ENCODE measurements around the gene CPNE4. TPM values are rescaled to one million over a fixed set of nuclear protein-coding genes. Genes with fewer than 3 reads are reported as not detected.

Gene CPNE4
- total RNA-seq, 4 donors from 2014 or later = not detected

DNA sequence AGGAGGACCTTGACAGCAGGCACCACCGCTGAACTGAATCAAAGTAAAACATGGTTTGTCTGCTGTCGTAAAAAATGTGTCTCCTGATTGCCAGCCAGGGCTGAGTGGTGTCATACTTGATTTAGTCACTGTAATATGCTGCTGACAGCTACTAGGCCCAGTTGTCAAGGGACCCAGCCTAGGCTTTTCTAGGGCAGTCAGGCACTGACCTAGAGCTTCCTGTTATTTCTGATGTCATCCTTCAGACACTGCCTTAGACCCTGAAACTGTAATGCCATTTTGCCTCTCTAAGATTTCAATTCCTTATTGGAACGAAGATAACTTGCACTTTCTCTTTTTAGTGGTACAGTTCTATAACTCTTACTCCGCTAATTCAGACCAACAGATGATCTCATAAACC, 529.4 kb downstream of the CPNE4 start:
- Histone ChIP-seq H3K27ac (no peak overlapping the region), H3K9me3 (no peaks in the 10 kb centered on the region), H3K36me3 (no peaks in the 10 kb centered on the region), H3K4me3 (no peak overlapping the region), H3K4me1 (peaks cover 18 to 20% of the 10 kb centered on the region in 2 donors), H3K27me3 (peaks cover 0 to 2% (median 0%) of the 10 kb centered on the region in 3 donors)
- no peak for ATAC-seq
- in situ Hi-C loops (cut with MboI; ENCODE audit: low sequenced_read_pairs in 4 of 4) (loop anchor here in 1 of 4 donors (10.0 kb wide), 1 partner anchor 481 kb away; the partner anchor contains the start of genes ASTE1 and NEK11), intact Hi-C loops (cut with DNase I; ENCODE audit: low total_unique reads) (no loop called here)
- TF ChIP-seq, protein P1, sequence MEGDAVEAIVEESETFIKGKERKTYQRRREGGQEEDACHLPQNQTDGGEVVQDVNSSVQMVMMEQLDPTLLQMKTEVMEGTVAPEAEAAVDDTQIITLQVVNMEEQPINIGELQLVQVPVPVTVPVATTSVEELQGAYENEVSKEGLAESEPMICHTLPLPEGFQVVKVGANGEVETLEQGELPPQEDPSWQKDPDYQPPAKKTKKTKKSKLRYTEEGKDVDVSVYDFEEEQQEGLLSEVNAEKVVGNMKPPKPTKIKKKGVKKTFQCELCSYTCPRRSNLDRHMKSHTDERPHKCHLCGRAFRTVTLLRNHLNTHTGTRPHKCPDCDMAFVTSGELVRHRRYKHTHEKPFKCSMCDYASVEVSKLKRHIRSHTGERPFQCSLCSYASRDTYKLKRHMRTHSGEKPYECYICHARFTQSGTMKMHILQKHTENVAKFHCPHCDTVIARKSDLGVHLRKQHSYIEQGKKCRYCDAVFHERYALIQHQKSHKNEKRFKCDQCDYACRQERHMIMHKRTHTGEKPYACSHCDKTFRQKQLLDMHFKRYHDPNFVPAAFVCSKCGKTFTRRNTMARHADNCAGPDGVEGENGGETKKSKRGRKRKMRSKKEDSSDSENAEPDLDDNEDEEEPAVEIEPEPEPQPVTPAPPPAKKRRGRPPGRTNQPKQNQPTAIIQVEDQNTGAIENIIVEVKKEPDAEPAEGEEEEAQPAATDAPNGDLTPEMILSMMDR (IDR thresholded peaks at IDR 0.05 in 4 of 5, conservative IDR thresholded peaks at IDR 0.05 in 1 of 5) = no peak
- no peak for TF ChIP-seq POLR2A (IDR thresholded peaks at IDR 0.05)
- DNase-seq = no peak

- Histone ChIP-seq H3K4me3 (peak overlapping the region; percentile 78 to 99 (median 84)), H3K36me3 (peaks cover 0 to 10% of the 10 kb centered on the region in 2 donors), H3K27ac (peak overlapping the region; percentile 79 to 87 (median 82)), H3K4me1 (peaks cover 18 to 20% of the 10 kb centered on the region in 2 donors), H3K27me3 (no peaks in the 10 kb centered on the region), H3K9me3 (no peaks in the 10 kb centered on the region)
- no peak for TF ChIP-seq POLR2A (IDR thresholded peaks at IDR 0.05)
- TF ChIP-seq, protein P1 (IDR thresholded peaks at IDR 0.05 in 4 of 5, conservative IDR thresholded peaks at IDR 0.05 in 1 of 5) = no peak
- DNase-seq (no peak), ATAC-seq (no peak)
- in situ Hi-C loops (cut with MboI; ENCODE audit: low sequenced_read_pairs in 4 of 4) = loop anchor here in 1 of 4 donors (10.0 kb wide), 1 partner anchor 478 kb away; the partner anchor contains the start of genes ASTE1 and NEK11
- intact Hi-C loops (cut with DNase I; ENCODE audit: low total_unique reads) = loop anchor here (2.0 to 5.0 kb wide), 2 partner anchors 122 to 476 kb away; partner anchors contain the start of genes ASTE1, NEK11 and NUDT16
These were observed 531.5 kb downstream of the CPNE4 start for GRCh38 chr3:131503320-131503635.

DNA sequence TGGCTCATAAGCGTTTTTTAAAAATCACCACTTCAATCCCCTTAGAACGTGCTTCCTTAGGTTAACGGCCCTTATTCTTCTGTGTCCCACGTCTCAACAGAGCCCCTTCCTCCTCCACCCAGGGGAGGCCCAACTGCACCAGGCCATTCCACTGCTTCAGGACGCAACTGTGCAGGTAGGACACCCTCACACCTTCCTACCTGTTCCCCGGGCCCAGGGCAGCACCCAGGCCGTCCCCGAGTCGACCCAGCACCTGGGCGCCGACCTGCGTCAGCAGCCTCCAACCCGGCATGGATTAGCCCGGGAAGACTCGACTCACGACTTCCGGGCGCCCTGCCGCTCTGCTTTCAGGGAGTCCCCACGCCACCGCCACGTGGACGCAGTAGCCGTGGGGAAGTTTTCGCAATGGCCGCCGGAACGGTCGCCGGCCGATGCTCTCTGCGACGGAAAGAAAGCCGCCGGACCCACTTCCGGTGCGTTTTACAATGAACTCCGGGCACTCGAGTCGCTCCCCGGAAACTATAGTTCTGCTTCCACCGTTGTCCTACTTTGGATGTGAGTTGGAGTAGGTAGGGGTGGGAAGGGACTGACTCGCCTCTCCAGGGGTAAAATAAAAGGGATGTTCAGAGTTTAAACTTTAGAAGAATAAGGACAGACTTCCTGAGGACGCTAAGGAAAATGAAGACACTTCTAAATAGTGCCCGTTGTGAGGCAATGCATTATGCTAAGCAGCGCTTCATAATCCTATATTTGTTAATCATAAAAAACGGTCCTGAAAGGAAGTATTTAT, 532.1 kb downstream of the CPNE4 start, which contains the start of gene MRPL3:
Gene MRPL3, minus strand, starts transcription at position 442 of the 790 bp plus-strand sequence. Its CDS starts 150 bp downstream, at position 292.
- Histone ChIP-seq H3K27ac (peak within 1 kb of the TSS; percentile 79 to 87 (median 82)), H3K9me3 (no peaks in the 10 kb centered on the region), H3K4me1 (peaks cover 18 to 20% of the 10 kb centered on the region in 2 donors), H3K36me3 (peaks cover 0 to 16% of the 10 kb centered on the region in 2 donors), H3K27me3 (no peaks in the 10 kb centered on the region), H3K4me3 (peak within 1 kb of the TSS; percentile 78 to 99 (median 84))
- peak in 1 of 2 donors; percentile 34 for TF ChIP-seq POLR2A (IDR thresholded peaks at IDR 0.05)
- TF ChIP-seq, protein P1 (IDR thresholded peaks at IDR 0.05 in 4 of 5, conservative IDR thresholded peaks at IDR 0.05 in 1 of 5) = no peak
- intact Hi-C loops (cut with DNase I; ENCODE audit: low total_unique reads) (loop anchor here (2.0 to 5.0 kb wide), 2 partner anchors 122 to 475 kb away; partner anchors contain the start of genes ASTE1, NEK11 and NUDT16), in situ Hi-C loops (cut with MboI; ENCODE audit: low sequenced_read_pairs in 4 of 4) (loop anchor here in 1 of 4 donors (10.0 kb wide), 1 partner anchor 478 kb away; the partner anchor contains the start of genes ASTE1 and NEK11)
- ATAC-seq (peak; percentile 97 to 99), DNase-seq (peak; percentile 65 to 83)

- in situ Hi-C loops (cut with MboI; ENCODE audit: low sequenced_read_pairs in 4 of 4) = loop anchor here in 1 of 4 donors (10.0 kb wide), 1 partner anchor 477 kb away; the partner anchor contains the start of genes ASTE1 and NEK11
- ATAC-seq (no peak), DNase-seq (no peak)
- intact Hi-C loops (cut with DNase I; ENCODE audit: low total_unique reads) = loop anchor here (2.0 to 5.0 kb wide), 2 partner anchors 121 to 475 kb away; partner anchors contain the start of genes ASTE1, NEK11 and NUDT16
- Histone ChIP-seq H3K27ac (peak overlapping the region; percentile 79 to 87 (median 82)), H3K4me3 (peak overlapping the region; percentile 78 to 99 (median 84)), H3K9me3 (no peaks in the 10 kb centered on the region), H3K4me1 (peaks cover 18 to 20% of the 10 kb centered on the region in 2 donors), H3K36me3 (peaks cover 0 to 24% of the 10 kb centered on the region in 2 donors), H3K27me3 (no peaks in the 10 kb centered on the region)
- TF ChIP-seq POLR2A (IDR thresholded peaks at IDR 0.05) = no peak
- TF ChIP-seq, protein P1 (IDR thresholded peaks at IDR 0.05 in 4 of 5, conservative IDR thresholded peaks at IDR 0.05 in 1 of 5) = no peak
These were observed 532.9 kb downstream of the CPNE4 start for GRCh38 chr3:131501949-131502348.
